Activated gamma-delta T cell treated with anti-CD3 and anti-CD28 coated beads, Interleukin-2, amount 50 U/mL, for 16 hours (primary cell): ENCODE measurements around the gene LRRIQ3.
"Not testable (repeated sequence)": the region's sequence is repeated elsewhere in the genome, so short reads cannot be mapped to it uniquely, and the experiment has no call there.

ENCODE experiments used
- DNase-seq: peaks from one replicate; pipeline ENCODE4 v3.0.0-alpha.2; 2020; ENCODE audit warnings: low read depth

The LRRIQ3 gene

GRCh38 chr1:74197657-74198552 is at the start of gene LRRIQ3, which contains the start of gene FPGT:
LRRIQ3 (minus strand) TSS chr1:74198176; CDS start chr1:74183684, 14,492 bp downstream.
FPGT (plus strand) TSS chr1:74198242; CDS start chr1:74198279, 37 bp downstream.
- peak; percentile 92 for DNase-seq

- DNase-seq, result no peak
Measured at GRCh38 chr1:74246315-74246714, 48.3 kb upstream of the LRRIQ3 start.

GRCh38 chr1:74245168-74245772 is 47.3 kb upstream of the LRRIQ3 start:
- DNase-seq, result no peak

- no peak for DNase-seq
Measured at GRCh38 chr1:74237787-74238186, 39.8 kb upstream of the LRRIQ3 start.

- DNase-seq, result no peak
Measured at GRCh38 chr1:74237035-74237434, 39.1 kb upstream of the LRRIQ3 start.

GRCh38 chr1:74236440-74236839 is 38.5 kb upstream of the LRRIQ3 start:
- DNase-seq, result no peak

- no peak for DNase-seq
Measured at GRCh38 chr1:74235153-74235552, 37.2 kb upstream of the LRRIQ3 start, which contains the start of gene TNNI3K. TNNI3K (plus strand) TSS chr1:74235387; CDS start chr1:74235452, 65 bp downstream.

GRCh38 chr1:74223453-74223852 is 25.5 kb upstream of the LRRIQ3 start:
- no peak for DNase-seq

- DNase-seq, result no peak
Measured at GRCh38 chr1:74222701-74223100, 24.7 kb upstream of the LRRIQ3 start.

GRCh38 chr1:74215229-74215628 is 17.3 kb upstream of the LRRIQ3 start:
- no peak for DNase-seq

- DNase-seq, result no peak
Measured at GRCh38 chr1:74205266-74205665, 7.3 kb upstream of the LRRIQ3 start.

GRCh38 chr1:74199504-74199903 is 1.5 kb upstream of the LRRIQ3 start:
- DNase-seq, result no peak

GRCh38 chr1:74197255-74197654 is 721 bp downstream of the LRRIQ3 start:
- DNase-seq, result no peak

- no peak for DNase-seq
Measured at GRCh38 chr1:74195339-74195738, 2.6 kb downstream of the LRRIQ3 start.

GRCh38 chr1:74193908-74194307 is 4.1 kb downstream of the LRRIQ3 start:
- no peak for DNase-seq

GRCh38 chr1:74180490-74180889 is 17.5 kb downstream of the LRRIQ3 start:
- no peak for DNase-seq

GRCh38 chr1:74174423-74174822 is 23.6 kb downstream of the LRRIQ3 start:
- DNase-seq, result not testable (repeated sequence)

GRCh38 chr1:74162333-74162732 is 35.6 kb downstream of the LRRIQ3 start:
- no peak for DNase-seq

- DNase-seq, result no peak
Measured at GRCh38 chr1:74161497-74161896, 36.5 kb downstream of the LRRIQ3 start.

- no peak for DNase-seq
Measured at GRCh38 chr1:74160046-74160445, 37.9 kb downstream of the LRRIQ3 start.

- DNase-seq, result no peak
Measured at GRCh38 chr1:74145086-74145485, 52.9 kb downstream of the LRRIQ3 start.

- not testable (repeated sequence) for DNase-seq
Measured at GRCh38 chr1:74117370-74117769, 80.6 kb downstream of the LRRIQ3 start.

- no peak for DNase-seq
Measured at GRCh38 chr1:74113333-74113732, 84.6 kb downstream of the LRRIQ3 start.
